22Rv1 (cell line): ENCODE results near the gene C3orf80.
A peak's percentile ranks its signal among the peaks of the same experiment; 100 is the strongest.

Experiments used
- H3K27ac ChIP-seq: fragments of 450-650 bp; 2 replicates; pipeline ENCODE4 v1.5.1; 2017
- ZFX ChIP-seq: fragments of 450-650 bp; IDR thresholded peaks from 2 replicates; pipeline ENCODE4 v1.6.1; 2017; ENCODE audit warnings: antibody characterized with exemption, borderline replicate concordance
- TF ChIP-seq, protein P1 (sequence below): fragments of 450-650 bp; IDR thresholded peaks from 2 replicates; pipeline ENCODE4 v1.5.1; 2017; ENCODE audit warnings: mild to moderate bottlenecking

C3orf80 gene

DNA sequence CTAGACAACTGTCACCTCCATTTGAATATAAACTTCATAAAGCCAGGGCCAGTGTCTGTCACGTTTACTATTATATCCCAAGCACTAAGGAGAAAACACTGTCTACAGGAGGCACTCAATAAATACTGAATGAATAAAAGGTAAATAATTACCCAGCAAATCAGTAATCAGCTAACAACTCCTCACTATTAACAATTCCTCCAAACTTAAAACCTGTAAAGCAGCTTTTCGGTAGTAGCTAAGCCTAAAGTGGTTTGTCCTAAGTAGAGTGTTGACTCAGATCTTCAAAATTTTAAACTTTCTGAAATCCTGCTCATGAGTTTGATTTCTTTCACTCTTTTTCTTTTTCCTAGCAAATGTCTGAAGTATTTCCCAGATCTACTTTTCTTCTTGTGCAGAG, 39.9 kb downstream of the C3orf80 start:
- H3K27ac ChIP-seq, result peak overlapping the region; percentile 36; the same call in 1 of the 2 replicates
- TF ChIP-seq, protein P1, sequence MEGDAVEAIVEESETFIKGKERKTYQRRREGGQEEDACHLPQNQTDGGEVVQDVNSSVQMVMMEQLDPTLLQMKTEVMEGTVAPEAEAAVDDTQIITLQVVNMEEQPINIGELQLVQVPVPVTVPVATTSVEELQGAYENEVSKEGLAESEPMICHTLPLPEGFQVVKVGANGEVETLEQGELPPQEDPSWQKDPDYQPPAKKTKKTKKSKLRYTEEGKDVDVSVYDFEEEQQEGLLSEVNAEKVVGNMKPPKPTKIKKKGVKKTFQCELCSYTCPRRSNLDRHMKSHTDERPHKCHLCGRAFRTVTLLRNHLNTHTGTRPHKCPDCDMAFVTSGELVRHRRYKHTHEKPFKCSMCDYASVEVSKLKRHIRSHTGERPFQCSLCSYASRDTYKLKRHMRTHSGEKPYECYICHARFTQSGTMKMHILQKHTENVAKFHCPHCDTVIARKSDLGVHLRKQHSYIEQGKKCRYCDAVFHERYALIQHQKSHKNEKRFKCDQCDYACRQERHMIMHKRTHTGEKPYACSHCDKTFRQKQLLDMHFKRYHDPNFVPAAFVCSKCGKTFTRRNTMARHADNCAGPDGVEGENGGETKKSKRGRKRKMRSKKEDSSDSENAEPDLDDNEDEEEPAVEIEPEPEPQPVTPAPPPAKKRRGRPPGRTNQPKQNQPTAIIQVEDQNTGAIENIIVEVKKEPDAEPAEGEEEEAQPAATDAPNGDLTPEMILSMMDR, result no peak
- TF ChIP-seq ZFX, result no peak
